Activated CD4-positive, CD25-positive, alpha-beta regulatory T cell (primary cell): Measurements from ENCODE around the gene VPS35L.

Experiments used
- DNase-seq, 4 experiments: peaks; one replicate each; lab custom pipeline; 2025; lab: John Stamatoyannopoulos, UW

The VPS35L gene

DNA sequence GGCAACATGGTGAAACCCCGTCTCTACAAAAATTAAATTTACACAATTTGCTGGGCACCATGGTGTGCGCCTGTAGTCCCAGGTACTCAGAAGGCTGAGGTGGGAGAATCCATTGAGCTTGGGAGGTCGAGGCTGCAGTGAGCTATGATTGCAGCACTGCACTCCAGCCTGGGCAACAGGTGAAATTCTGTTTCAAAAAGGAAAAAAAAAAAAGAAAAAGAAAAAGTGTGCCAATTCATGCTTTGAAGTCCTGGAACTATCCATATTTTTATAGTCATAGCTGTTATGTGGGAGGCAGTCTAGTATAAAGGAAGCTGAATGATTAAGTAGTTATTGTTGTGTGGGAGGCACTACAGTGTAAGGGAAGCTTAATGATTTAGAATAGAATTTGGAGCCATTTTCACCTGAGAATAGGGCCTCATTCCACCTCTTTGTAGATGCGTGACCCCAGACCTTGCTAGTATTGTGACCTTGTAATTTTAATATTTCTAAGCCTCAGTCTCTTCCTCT lies 194.1 kb downstream of the VPS35L start:
- no peak for DNase-seq
